ENCODE measurements around the gene ZFPM1. TPM values are rescaled to one million over a fixed set of nuclear protein-coding genes. Genes with fewer than 3 reads are reported as not detected.

ZFPM1 gene
- total RNA-seq, 1 experiment from 2014 or later = 24.1 TPM

- Mint-ChIP-seq H3K36me3 (ENCODE audit: insufficient read depth, unreplicated experiment) (peaks cover 62% of the 10 kb centered on the region), H3K4me3 (ENCODE audit: unreplicated experiment) (no peak overlapping the region), H3K9me3 (ENCODE audit: unreplicated experiment) (no peaks in the 10 kb centered on the region), H3K4me1 (ENCODE audit: low read depth, unreplicated experiment) (no peaks in the 10 kb centered on the region), H3K27ac (ENCODE audit: unreplicated experiment) (no peak overlapping the region), H3K27me3 (ENCODE audit: insufficient read depth, unreplicated experiment) (no peaks in the 10 kb centered on the region)
- H3K27me3 ChIP-seq (replicated peaks; ENCODE audit: control insufficient read depth, insufficient read depth, low read length) = no peaks in the 10 kb centered on the region
- ChIA-PET POLR2A (interaction anchor here (1.8 kb wide), 1 partner anchor 16 kb away, joined by 5 read pairs; the partner anchor contains the start of gene ZC3H18), CTCF (no interaction called here)
- no peak overlapping the region for H3K4me3 ChIP-seq (ENCODE audit: low read depth, low read length)
- intact Hi-C loops (cut with micrococcal nuclease; ENCODE audit: unreplicated experiment) = no loop called here
- TF ChIP-seq, protein P1, sequence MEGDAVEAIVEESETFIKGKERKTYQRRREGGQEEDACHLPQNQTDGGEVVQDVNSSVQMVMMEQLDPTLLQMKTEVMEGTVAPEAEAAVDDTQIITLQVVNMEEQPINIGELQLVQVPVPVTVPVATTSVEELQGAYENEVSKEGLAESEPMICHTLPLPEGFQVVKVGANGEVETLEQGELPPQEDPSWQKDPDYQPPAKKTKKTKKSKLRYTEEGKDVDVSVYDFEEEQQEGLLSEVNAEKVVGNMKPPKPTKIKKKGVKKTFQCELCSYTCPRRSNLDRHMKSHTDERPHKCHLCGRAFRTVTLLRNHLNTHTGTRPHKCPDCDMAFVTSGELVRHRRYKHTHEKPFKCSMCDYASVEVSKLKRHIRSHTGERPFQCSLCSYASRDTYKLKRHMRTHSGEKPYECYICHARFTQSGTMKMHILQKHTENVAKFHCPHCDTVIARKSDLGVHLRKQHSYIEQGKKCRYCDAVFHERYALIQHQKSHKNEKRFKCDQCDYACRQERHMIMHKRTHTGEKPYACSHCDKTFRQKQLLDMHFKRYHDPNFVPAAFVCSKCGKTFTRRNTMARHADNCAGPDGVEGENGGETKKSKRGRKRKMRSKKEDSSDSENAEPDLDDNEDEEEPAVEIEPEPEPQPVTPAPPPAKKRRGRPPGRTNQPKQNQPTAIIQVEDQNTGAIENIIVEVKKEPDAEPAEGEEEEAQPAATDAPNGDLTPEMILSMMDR (IDR thresholded peaks at IDR 0.05; ENCODE audit: insufficient read depth in 1 of 2, low read depth in 1 of 2, low read length in 1 of 2, severe bottlenecking in 1 of 2, unreplicated experiment in 1 of 2) = no peak
- no TSS peak for BruUV-seq (replicated peaks)
- H3K9me3 ChIP-seq = no peaks in the 10 kb centered on the region
- H3K4me1 ChIP-seq = no peaks in the 10 kb centered on the region
- DNase-seq = no peak
- H3K36me3 ChIP-seq (ENCODE audit: control insufficient read depth, insufficient read depth, low read length) = peaks cover 5% of the 10 kb centered on the region
These were observed 133.0 kb downstream of the ZFPM1 start for GRCh38 chr16:88585927-88586581.

Small RNAs within 50 kb of the gene (microRNA-seq; reads per million reads assigned to microRNA genes)
- 2.0 reads per million, percentile 8 among the genes with 10 or more reads in this experiment for gene MIR5189

Other genes starting within 250 kb of the ZFPM1 start
- gene ZNF469, start 70.3 kb upstream of the ZFPM1 start, total RNA-seq (2022) = 0.07 and 0.12 TPM in 2 replicates
- gene ZC3H18, start 117.1 kb downstream of the ZFPM1 start, total RNA-seq (2022) = 82.0 and 91.9 TPM in 2 replicates
- not detected in 2 replicates for gene IL17C, start 185.3 kb downstream of the ZFPM1 start, total RNA-seq (2022)
- 351 and 377 TPM in 2 replicates for gene CYBA, start 197.8 kb downstream of the ZFPM1 start, total RNA-seq (2022)
- 127 and 141 TPM in 2 replicates for gene MVD, start 209.8 kb downstream of the ZFPM1 start, total RNA-seq (2022)
- gene SNAI3, start 233.2 kb downstream of the ZFPM1 start, total RNA-seq (2022) = 3.5 TPM in 2 replicates

Data from Caco-2 (cell line).